Endothelial cell of umbilical vein (primary cell): Measurements from ENCODE around the gene TCEA2. TPM values are rescaled to one million over a fixed set of nuclear protein-coding genes. Genes with fewer than 3 reads are reported as not detected.

ENCODE experiments used
- BruUV-seq: library from RNA; stranded (reverse); fragments of 400-500 nt; replicated peaks from 2 replicates; lab custom pipeline; 2021; lab: Mats Ljungman, UMichigan
- CTCF ChIA-PET: fragments of 300-600, 350-600 bp; sonication (Branson Sonifier 250); formaldehyde crosslinking; loops from one replicate; lab custom pipeline; 2021; ENCODE audit warnings: antibody characterized with exemption, inconsistent platforms; lab: Charles Lee
- POLR2A ChIA-PET: fragments of 300-600, 350-600 bp; sonication (Branson Sonifier 250); formaldehyde crosslinking; loops from one replicate; lab custom pipeline; 2021; ENCODE audit warnings: antibody characterized with exemption, inconsistent platforms; lab: Charles Lee
- DNase-seq: peaks from one replicate; pipeline ENCODE4 v3.0.0-alpha.2; 2011; ENCODE audit warnings: low read depth, low spot score
- FAIRE-seq: peaks from 2 replicates; lab custom pipeline; 2011; peaks lifted over from hg19 to GRCh38; lab: Jason Lieb, UNC
- H2AFZ ChIP-seq: 2 replicates; pipeline ENCODE4 v1.6.0; 2012; ENCODE audit warnings: low read depth, low read length, control low read depth, inconsistent platforms
- H3K27ac ChIP-seq: 2 replicates; pipeline ENCODE4 v1.5.1; 2011; ENCODE audit warnings: low read depth, mild to moderate bottlenecking, control low read depth, low read length, moderate library complexity; ENCODE audit not compliant: insufficient read depth
- H3K27me3 ChIP-seq, 2 experiments: 2 replicates each; pipeline versions ENCODE4 v1.6.0 to v1.6.1; 2011; ENCODE audit warnings: low read length in 2 of 2, mixed read lengths in 1 of 2; ENCODE audit not compliant: control insufficient read depth in 2 of 2, insufficient read depth in 2 of 2
- H3K36me3 ChIP-seq, 2 experiments: 2 replicates in 1 of 2; 3 replicates in 1 of 2; pipeline ENCODE4 v1.5.1; 2011; ENCODE audit warnings: low read length in 2 of 2, mild to moderate bottlenecking in 1 of 2, moderate library complexity in 1 of 2; ENCODE audit not compliant: control insufficient read depth in 2 of 2, insufficient read depth in 2 of 2; ENCODE audit errors: extremely low read depth in 1 of 2
- H3K4me1 ChIP-seq: 3 replicates; pipeline ENCODE4 v1.5.1; 2011; ENCODE audit warnings: mild to moderate bottlenecking, low read length; ENCODE audit not compliant: control insufficient read depth, insufficient read depth; ENCODE audit errors: extremely low read depth
- H3K4me2 ChIP-seq: 2 replicates; pipeline ENCODE4 v1.6.1; 2011; ENCODE audit warnings: low read length, control low read depth, mixed read lengths; ENCODE audit not compliant: insufficient read depth
- H3K4me3 ChIP-seq, 3 experiments: fragments of 200-600 bp in 1 of 3; sonication (generic), shearing (Covaris generic) in 1 of 3; replicated peaks in 1 of 3; 2 replicates each; pipeline ENCODE4 v1.5.1; 2011 to 2016; ENCODE audit warnings: control low read depth in 3 of 3, low read length in 3 of 3, mild to moderate bottlenecking in 2 of 3, inconsistent platforms in 1 of 3, low read depth in 1 of 3, moderate library complexity in 1 of 3; ENCODE audit not compliant: insufficient read depth in 1 of 3
- H3K79me2 ChIP-seq: 2 replicates; pipeline ENCODE4 v1.6.0; 2012; ENCODE audit warnings: low read length, inconsistent platforms; ENCODE audit not compliant: control insufficient read depth, insufficient read depth
- H3K9ac ChIP-seq: replicated peaks from 2 replicates; pipeline ENCODE3; 2011; ENCODE audit warnings: low read length, control low read depth; ENCODE audit not compliant: insufficient read depth; ENCODE audit errors: extremely low read depth
- H3K9me1 ChIP-seq: replicated peaks from 3 replicates; pipeline ENCODE4 v1.6.0; 2011; ENCODE audit warnings: mild to moderate bottlenecking, low read length; ENCODE audit not compliant: control insufficient read depth, insufficient read depth; ENCODE audit errors: extremely low read depth
- H3K9me3 ChIP-seq: replicated peaks from 2 replicates; pipeline ENCODE4 v1.5.1; 2012; ENCODE audit warnings: low read length, inconsistent platforms; ENCODE audit not compliant: control insufficient read depth, insufficient read depth
- H4K20me1 ChIP-seq: replicated peaks from 2 replicates; pipeline ENCODE3; 2011; ENCODE audit warnings: mild to moderate bottlenecking, low read length; ENCODE audit not compliant: control insufficient read depth, insufficient read depth; ENCODE audit errors: extremely low read depth
- EZH2 ChIP-seq: IDR thresholded peaks from 2 replicates; pipeline ENCODE4 v1.6.1; 2012; ENCODE audit warnings: borderline replicate concordance, low read depth, mild to moderate bottlenecking, moderate library complexity, low read length, inconsistent platforms; ENCODE audit not compliant: severe bottlenecking
- FOS ChIP-seq: IDR thresholded peaks from 2 replicates; pipeline ENCODE4 v1.6.1; 2011; ENCODE audit warnings: mild to moderate bottlenecking, low read length, moderate library complexity, borderline replicate concordance; ENCODE audit not compliant: insufficient read depth
- JUN ChIP-seq: IDR thresholded peaks from 2 replicates; pipeline ENCODE4 v1.6.1; 2011; ENCODE audit warnings: borderline replicate concordance, low read depth; ENCODE audit not compliant: insufficient read length, insufficient read depth
- MAX ChIP-seq: IDR thresholded peaks from 2 replicates; pipeline ENCODE4 v1.6.1; 2011; ENCODE audit not compliant: insufficient read depth, insufficient read length
- POLR2A ChIP-seq: IDR thresholded peaks from 2 replicates; pipeline ENCODE4 v1.6.1; 2012; ENCODE audit warnings: low read depth, mild to moderate bottlenecking, control low read depth, low read length
- dilution Hi-C: fragments of 300-500 bp; cut with MboI; formaldehyde crosslinking; loops from one replicate; pipeline ENCODE4 v1.15.0; 2019; ENCODE audit warnings: low sequenced_read_pairs; ENCODE audit not compliant: extremely low pct_ligation_motif_present
- intact Hi-C: fragments of 100-400 bp; cut with micrococcal nuclease; formaldehyde crosslinking; loops from one replicate; pipeline ENCODE4 v1.10.0; 2022
- polyA plus RNA-seq, 4 experiments: library from polyadenylated mRNA; depleted of rRNA in 3 of 4; stranded (reverse) in 3 of 4; unstranded in 1 of 4; fragments of >200 nt; gene quantifications; 2 replicates each; pipeline versions ENCODE4 v1.2.1 to v1.2.3, GENCODE V29; 2011 to 2012; ENCODE audit warnings: missing spikeins in 1 of 4
- total RNA-seq: library from RNA; stranded (reverse); gene quantifications from 2 replicates; pipeline ENCODE4 v1.2.3, GENCODE V29; 2021
- TF ChIP-seq, protein P1 (sequence below), 2 donors: IDR thresholded peaks; 1 replicate in 1 of 2; 2 replicates in 1 of 2; pipeline ENCODE4 v1.5.1; 2011; ENCODE audit warnings: low read length in 2 of 2, mild to moderate bottlenecking in 2 of 2, moderate library complexity in 2 of 2, control low read depth in 1 of 2, inconsistent platforms in 1 of 2, low read depth in 1 of 2; ENCODE audit not compliant: insufficient read depth in 1 of 2; ENCODE audit errors: extremely low read depth in 1 of 2

The TCEA2 gene
- total and polyA plus RNA-seq, 2 donors (not counting 3 experiments of a cell fraction or from before 2014, with no cell fraction given) = 53.1 to 65.5 TPM

DNA sequence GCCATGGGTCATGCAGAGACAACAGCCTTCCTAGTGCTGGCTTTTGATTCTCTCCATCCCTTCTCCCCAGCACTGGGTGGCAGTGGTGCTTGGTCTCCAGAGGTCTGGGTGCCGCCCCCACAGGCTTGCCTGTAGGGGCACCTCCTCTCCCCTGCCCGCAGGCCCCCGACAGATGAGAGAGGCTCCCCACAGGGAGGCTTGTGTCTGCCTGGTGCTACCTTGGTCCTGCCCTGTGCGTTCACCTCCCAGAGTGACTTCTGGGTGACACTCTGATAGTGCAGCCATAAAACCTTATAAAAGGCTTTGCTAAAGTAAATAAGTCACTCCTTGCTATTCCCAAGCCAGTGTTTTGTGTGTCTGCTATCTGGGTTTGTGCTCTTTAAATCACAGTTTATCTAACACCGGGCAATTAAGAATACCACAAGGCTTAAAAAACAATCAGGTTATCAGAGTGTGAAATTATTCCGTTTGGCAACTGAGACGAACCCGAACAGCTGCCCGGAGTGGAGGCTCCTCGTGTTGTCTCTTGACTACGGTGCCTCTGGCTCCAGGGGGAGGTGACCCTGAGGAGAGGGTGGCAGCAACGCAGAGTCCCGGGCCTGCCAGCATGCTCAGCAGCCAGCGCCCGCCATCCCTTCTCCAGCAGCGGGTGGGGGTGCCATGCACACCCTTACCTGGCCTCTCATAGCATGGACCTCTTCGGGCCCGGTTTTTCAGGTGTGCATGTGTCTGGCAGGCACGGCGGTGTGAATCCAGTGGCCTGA, 32.4 kb upstream of the TCEA2 start:
- TF ChIP-seq EZH2 = no peak
- no peak for TF ChIP-seq POLR2A
- TF ChIP-seq, protein P1, sequence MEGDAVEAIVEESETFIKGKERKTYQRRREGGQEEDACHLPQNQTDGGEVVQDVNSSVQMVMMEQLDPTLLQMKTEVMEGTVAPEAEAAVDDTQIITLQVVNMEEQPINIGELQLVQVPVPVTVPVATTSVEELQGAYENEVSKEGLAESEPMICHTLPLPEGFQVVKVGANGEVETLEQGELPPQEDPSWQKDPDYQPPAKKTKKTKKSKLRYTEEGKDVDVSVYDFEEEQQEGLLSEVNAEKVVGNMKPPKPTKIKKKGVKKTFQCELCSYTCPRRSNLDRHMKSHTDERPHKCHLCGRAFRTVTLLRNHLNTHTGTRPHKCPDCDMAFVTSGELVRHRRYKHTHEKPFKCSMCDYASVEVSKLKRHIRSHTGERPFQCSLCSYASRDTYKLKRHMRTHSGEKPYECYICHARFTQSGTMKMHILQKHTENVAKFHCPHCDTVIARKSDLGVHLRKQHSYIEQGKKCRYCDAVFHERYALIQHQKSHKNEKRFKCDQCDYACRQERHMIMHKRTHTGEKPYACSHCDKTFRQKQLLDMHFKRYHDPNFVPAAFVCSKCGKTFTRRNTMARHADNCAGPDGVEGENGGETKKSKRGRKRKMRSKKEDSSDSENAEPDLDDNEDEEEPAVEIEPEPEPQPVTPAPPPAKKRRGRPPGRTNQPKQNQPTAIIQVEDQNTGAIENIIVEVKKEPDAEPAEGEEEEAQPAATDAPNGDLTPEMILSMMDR (IDR thresholded peaks at IDR 0.05; ENCODE audit: extremely low read depth in 1 of 2, insufficient read depth in 1 of 2, low read depth in 1 of 2, low read length in 2 of 2) = no peak
- TF ChIP-seq FOS = no peak
- no peak for TF ChIP-seq JUN
- TF ChIP-seq MAX = no peak
- Histone ChIP-seq H2AFZ (no peak overlapping the region), H3K79me2 (no peaks in the 10 kb centered on the region), H3K4me2 (no peak overlapping the region), H4K20me1 (no peaks in the 10 kb centered on the region), H3K9ac (no peak overlapping the region), H3K9me3 (no peaks in the 10 kb centered on the region), H3K27ac (no peak overlapping the region), H3K4me3 (no peak overlapping the region), H3K36me3 (peaks cover 8 to 45% of the 10 kb centered on the region in 2 experiments), H3K4me1 (no peaks in the 10 kb centered on the region), H3K27me3 (no peaks in the 10 kb centered on the region), H3K9me1 (no peaks in the 10 kb centered on the region)
- ChIA-PET POLR2A (no interaction called here), CTCF (interaction anchor here (0.9 kb wide), 1 partner anchor 8 kb away, joined by 6 read pairs; no protein-coding TSS in a partner anchor)
- FAIRE-seq = no peak
- no peak for DNase-seq
- dilution Hi-C loops (no loop called here), intact Hi-C loops (no loop called here)
- no TSS peak for BruUV-seq
